NCI-H128 (cell line): ENCODE measurements around the gene SCN4B.
A peak's percentile ranks its signal among the peaks of the same experiment; 100 is the strongest.

Experiments
- DNase-seq: peaks from one replicate; lab custom pipeline; 2025; ENCODE audit not compliant: unreplicated experiment; lab: John Stamatoyannopoulos, UW

The SCN4B gene

DNA sequence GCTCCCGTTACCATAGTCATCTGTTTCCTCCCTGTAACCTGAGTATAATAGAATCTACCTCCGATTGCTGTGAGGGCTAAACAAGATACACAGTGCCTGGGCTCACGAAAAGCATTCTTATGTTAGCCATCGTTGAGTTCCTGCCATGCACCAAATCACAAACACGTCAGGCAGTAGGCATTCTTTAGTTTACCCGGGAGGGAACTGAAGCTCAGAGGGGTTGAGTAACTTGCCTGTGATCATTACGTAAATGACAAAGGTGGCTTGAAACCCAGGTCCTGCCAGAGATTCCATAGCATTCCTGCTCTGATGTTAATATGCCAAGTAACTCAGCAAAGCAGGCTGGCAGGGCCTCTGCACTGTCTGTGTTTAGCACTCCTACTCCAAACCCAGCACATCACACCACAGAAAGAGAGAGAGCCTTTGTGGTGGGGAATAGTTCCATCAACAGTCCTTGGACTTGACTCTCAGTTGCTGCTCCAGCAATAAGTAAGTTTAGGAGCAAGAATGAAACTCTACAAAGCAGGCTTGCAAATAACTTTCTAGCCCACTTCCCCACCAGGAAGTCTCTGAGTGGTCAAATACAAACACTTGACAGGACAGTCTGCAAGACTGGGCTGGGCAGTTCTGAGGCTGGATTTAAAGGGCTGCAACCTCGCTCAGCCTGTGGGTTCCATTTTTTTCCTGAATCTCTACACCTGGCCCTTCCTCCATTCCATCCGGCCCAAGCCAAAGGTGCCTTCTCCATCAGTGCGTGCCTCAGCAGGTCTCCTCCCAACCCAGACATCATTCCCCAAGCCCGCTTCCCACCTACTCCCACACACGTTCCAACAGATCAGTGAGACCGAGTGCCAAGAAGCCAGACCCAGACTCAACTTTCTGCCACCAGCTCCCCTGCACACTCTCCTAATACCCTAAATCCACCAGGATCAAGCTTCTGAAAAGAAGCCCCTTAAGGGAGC is 22.7 kb upstream of the SCN4B start:
- DNase-seq = no peak

- no peak for DNase-seq
Observed at GRCh38 chr11:118174006-118174567, 21.5 kb upstream of the SCN4B start.

GRCh38 chr11:118172356-118172755 is 19.7 kb upstream of the SCN4B start:
- DNase-seq = no peak

- DNase-seq = peak; percentile 24
Observed at GRCh38 chr11:118171269-118172062, 18.8 kb upstream of the SCN4B start.

- DNase-seq = no peak
Observed at GRCh38 chr11:118170882-118171268, 18.3 kb upstream of the SCN4B start.

DNA sequence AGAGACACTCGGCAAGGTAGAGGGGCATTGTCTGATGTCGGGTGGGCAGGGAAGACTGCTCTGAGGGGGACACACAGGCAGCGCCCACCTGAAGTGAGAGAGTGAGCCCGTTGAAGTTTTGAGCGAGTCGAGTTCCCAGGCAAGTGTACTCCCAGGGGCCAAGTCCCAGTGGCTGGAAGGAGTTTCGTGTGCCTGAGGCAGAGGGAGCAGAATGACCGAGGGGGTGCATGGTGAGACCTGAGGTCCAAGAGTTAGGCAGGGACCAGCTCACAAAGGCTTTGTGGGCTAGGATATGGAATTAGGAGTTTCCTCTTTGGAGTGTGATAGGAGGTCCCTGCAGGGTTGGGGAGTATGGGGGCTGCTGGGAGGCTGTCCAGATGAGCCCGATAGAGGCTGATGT is 17.6 kb upstream of the SCN4B start:
- DNase-seq = no peak

- DNase-seq = no peak
Observed at GRCh38 chr11:118169300-118170140, 16.9 kb upstream of the SCN4B start.

- no peak for DNase-seq
Observed at GRCh38 chr11:118168751-118169150, 16.1 kb upstream of the SCN4B start.

DNA sequence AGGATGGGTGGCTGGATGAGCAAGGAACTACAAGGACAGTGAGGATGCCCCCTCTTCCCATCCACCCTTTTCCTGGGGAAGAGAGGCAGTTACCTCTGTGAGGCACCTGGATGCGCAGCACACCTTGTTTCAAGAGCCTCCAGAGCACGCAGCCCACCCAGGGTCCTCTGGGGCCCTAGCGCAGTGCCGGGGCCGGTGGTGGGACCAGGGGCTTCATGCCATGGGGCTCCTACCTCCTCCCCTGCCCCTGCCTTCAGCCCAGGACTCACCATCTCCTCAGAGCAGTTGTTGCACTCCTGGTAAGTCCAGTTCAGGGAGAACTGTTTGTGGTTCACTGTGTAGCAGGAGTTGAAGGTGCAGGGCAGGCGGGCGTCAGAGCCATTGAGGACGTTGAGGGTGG is 15.7 kb upstream of the SCN4B start:
- DNase-seq = no peak

DNA sequence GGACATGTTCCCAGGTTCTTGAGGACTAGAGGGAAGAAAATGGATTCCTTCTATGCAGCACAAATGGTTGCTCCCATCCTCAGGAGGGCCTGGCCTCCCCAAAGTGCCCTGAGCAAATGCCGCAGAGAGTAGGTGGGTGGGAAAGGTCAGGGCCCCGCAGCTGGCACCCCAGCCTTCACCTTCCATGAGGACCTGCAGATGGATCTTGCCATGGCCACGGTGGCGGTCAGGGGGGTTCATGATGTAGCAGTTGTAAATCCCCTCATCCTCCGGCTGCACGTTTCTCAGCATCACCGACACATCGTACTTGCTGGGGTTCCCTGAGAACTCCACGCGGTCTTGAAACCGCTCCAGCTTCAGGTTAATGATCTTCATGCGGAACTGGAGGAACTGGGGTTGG is 15.3 kb upstream of the SCN4B start:
- DNase-seq = no peak

- DNase-seq = no peak
Observed at GRCh38 chr11:118167253-118167652, 14.6 kb upstream of the SCN4B start.

- DNase-seq = no peak
Observed at GRCh38 chr11:118166641-118167040, 14.0 kb upstream of the SCN4B start.

DNA sequence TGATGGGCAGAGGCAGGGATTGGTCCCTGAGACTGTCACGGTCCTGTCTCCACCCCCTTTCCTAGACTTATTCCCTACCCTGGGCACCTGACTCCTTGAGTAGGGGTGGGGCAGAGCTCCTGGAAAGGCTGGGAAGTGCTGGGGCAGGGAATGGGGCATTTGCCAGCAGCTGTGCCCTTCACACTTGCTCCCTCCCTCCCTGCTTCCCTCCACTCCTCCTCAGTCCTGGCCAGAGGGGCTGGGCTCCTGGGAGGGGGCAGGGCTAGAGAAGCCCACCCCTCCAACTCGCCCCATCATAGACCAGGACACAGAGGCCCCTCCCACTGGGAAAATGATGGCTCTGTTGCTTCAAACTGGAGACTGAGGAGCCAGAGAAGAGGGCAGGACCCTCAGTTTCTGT is 12.3 kb upstream of the SCN4B start:
- no peak for DNase-seq

DNA sequence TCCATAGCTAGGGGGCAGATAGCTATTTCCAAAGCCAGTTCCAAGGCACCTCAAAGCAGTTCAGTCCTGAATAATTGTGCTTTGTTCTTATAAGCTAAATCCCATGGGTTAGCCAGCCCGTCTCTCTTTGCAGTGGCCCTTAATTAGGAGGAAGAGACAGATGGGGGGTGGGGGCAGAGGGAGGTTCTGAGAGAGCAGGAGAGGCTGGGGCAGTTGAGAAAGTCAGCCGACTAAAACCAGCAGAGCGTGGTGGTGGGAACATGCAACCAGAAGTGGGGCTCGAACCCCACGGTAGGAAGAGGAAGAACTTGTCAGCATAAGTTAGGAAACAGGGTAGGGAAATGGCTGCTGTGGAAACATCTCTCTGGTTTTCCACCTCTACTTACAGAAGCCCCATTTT is 10.9 kb upstream of the SCN4B start:
- DNase-seq = no peak

- no peak for DNase-seq
Observed at GRCh38 chr11:118162846-118163245, 10.2 kb upstream of the SCN4B start.

- no peak for DNase-seq
Observed at GRCh38 chr11:118161786-118162185, 9.2 kb upstream of the SCN4B start.

- no peak for DNase-seq
Observed at GRCh38 chr11:118157186-118157895, 4.7 kb upstream of the SCN4B start.

DNA sequence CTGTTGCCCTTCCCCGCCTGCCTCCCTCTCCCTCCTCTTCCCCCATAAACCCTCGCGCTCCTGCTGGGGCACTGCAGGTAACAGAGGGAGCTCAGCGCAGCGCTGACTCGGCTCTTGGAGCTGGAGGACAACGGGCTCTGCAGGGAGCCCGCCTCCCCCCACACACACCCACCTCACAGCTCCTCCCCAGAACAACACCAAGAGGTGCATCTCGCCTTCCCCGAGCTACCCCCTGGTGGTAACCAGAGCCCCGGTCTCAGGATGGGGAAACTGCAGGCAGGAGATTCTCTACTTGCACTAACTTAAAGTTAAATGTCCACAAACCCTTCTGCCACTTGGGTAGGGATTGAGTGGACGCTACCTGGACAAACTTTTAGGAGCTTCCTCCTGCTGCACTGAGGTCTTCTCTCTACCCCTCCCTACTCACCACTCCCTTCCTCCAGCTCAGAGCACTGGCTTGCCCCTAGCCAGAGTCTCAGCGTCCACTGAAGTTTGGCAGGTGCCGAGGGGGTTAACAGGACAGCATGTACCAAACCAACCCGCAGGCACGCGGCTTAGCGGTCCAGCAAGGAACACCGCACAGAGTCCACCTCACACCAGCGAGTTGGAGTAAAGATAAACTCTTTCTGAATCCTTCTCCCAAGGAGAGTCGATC is 4.0 kb upstream of the SCN4B start:
- no peak for DNase-seq

DNA sequence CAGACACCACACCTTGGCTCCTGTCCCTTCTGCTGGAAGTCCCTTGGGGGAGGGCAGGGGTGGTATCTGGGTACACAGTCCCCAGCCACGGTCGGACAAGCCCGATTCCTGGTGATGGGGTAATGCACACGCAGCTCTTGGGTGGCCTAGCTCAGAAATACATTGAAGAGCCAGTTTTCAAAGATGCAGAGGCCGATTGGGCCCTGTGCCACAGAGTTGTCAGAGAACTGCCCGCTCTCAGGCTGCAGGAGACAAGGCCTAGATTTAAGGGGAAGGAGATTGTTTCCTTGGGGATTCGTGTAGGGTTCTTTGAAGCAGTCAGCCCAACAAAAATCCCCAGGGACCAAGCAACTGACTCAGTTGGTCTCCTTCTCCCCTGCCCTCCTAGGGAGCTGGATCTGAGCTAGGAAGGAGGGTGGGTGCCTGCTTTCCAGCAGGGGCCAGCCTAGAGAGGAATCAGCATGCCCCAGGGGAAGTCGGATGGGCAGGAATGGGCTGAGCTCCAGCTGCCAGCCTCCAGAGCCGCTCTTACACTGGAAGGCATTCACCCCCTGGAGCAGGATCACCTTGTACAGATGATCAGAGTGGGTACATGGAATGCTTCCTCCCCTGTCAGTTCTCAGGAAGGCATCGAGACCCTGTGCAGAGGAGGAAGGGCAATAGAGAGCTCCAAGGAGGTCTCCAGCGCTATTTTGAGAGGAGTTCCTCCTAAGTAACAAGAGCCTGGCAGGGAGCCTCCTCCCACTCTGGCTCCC is 3.3 kb upstream of the SCN4B start:
- no peak for DNase-seq
